Measurements from ENCODE around the gene NDUFA7.

DNA sequence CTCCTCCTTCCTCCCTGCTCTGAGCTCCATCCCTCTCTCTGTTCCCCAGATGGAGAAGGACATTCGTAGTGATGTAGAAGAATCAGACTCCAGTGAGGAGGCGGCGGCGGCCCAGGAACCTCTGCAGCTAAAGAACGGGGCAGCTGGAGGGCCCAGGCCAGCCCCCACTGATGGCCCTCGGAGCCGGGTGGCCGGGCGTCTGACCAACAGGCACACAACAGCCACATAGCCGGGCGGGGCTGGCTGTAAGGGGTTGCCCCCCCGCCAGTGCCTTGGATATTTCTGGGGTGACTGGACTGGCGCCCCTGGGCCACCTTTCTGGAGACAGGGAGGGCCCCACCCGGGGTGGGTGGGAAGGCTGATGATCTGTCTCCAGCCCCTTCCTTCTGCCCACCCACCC is 59.3 kb downstream of the NDUFA7 start:
- TF ChIP-seq, protein P1, sequence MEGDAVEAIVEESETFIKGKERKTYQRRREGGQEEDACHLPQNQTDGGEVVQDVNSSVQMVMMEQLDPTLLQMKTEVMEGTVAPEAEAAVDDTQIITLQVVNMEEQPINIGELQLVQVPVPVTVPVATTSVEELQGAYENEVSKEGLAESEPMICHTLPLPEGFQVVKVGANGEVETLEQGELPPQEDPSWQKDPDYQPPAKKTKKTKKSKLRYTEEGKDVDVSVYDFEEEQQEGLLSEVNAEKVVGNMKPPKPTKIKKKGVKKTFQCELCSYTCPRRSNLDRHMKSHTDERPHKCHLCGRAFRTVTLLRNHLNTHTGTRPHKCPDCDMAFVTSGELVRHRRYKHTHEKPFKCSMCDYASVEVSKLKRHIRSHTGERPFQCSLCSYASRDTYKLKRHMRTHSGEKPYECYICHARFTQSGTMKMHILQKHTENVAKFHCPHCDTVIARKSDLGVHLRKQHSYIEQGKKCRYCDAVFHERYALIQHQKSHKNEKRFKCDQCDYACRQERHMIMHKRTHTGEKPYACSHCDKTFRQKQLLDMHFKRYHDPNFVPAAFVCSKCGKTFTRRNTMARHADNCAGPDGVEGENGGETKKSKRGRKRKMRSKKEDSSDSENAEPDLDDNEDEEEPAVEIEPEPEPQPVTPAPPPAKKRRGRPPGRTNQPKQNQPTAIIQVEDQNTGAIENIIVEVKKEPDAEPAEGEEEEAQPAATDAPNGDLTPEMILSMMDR (conservative IDR thresholded peaks at IDR 0.05 in 1 of 2, IDR thresholded peaks at IDR 0.05 in 1 of 2; ENCODE audit: low read depth in 1 of 2, low read length in 2 of 2) = no peak
- TF ChIP-seq EZH2 (IDR thresholded peaks at IDR 0.05; ENCODE audit: low read length, missing control alignments) = no peak

Data from fibroblast of lung (primary cell).